ENCODE data around the gene TGM4.

TGM4 gene

DNA sequence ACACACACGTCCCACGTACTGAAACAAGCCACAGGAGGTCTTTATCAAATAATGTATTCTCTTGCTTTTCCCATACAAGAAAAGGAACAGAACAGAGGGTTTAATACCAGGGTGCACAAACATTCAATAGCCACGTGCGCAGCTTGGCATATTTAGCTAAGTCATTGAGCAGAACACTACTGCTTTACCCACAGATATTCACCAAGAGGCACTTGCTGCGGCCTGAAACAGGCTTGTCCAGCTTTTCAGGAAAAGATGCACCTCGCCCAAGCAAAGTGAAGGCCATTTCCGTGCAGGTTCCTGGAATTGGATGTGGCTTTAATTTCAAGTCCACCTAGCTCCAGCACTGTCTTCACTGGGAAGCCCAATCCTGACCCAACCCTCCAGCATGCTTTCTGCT, 84.0 kb downstream of the TGM4 start:
- DNase-seq: no peak

DNA sequence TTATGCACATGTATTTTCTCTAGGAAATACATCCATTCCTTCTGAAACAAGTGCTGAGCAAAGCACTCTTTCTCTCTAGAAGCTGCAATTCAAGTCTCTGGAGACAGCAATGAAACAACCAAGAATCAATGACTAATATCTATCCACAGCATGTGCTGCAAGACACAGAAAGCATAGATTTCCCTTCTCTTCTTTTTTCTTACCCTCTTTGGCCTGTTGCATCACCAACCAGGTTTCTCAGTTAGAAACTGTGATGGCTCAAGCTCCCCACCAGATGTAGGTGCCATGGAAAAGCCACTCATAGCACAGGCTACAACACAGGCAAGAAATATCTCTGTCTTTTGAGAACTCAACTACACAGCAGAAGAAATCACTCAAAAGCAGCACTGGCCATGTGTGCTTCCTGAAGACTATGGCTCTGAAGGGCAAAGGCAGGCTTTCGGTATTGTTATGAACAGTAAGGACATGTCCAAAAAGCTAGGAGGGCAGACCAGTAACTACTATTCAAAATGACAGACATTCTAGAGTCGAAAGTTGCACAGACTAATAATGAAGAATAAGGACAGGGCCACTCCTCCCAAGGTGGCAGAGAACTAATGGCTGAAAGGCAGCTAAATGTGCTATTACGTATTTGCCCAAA, 86.1 kb downstream of the TGM4 start:
- no peak for DNase-seq

DNA sequence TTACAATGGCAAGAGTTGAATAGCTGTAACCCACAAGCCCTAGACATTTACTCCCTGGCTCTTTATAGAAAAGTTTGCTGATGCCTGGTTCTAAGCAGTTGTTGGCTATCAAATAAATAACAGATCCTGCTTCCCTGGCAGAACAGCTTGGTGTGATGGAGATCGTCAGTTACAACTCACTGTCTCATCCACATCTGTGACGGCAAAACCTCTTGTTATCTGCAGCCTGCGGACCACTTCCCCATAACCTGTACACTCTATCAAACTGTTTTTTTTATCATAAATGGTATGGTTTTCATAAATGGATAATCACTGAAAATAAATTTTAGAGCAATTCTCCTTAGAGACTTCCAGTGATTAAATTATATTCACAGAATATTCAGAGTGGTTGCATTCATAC, 87.5 kb downstream of the TGM4 start:
- no peak for DNase-seq

DNA sequence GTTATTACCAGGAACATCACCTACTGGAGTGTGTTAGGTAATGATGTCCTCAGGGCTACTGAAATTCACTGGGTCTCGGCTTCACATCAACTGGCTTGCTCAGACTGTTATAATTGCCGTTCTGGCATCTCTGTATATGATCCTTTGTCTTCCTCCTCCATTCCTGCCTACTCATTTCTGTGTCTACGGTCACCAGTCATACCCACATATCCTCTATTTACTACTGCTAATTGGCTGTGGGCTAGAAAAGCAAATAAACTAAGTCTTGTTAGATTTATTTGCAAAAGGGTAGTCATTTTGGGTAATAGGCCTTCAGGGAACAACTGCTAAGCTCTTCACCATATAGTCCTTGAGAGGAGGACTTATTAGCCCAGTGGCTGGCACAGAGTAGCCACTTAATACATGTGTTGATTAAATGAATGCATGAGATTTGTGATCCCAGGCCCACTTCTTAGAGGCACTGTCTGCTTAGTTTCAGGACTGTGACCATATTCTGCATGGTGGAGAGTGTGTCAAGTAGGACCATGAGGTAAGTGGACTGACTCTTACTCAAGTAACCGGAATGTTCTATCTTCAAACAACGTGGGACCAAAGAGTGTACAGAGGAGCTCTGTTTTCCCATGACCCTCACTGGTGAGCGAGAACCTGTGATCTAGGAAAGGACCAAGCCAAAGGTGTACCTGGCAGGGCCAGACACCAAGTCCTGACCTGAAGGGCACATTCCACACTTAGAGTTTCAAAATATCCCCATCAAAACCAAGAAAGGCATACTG, 88.4 kb downstream of the TGM4 start:
- DNase-seq: peak; percentile 96

DNA sequence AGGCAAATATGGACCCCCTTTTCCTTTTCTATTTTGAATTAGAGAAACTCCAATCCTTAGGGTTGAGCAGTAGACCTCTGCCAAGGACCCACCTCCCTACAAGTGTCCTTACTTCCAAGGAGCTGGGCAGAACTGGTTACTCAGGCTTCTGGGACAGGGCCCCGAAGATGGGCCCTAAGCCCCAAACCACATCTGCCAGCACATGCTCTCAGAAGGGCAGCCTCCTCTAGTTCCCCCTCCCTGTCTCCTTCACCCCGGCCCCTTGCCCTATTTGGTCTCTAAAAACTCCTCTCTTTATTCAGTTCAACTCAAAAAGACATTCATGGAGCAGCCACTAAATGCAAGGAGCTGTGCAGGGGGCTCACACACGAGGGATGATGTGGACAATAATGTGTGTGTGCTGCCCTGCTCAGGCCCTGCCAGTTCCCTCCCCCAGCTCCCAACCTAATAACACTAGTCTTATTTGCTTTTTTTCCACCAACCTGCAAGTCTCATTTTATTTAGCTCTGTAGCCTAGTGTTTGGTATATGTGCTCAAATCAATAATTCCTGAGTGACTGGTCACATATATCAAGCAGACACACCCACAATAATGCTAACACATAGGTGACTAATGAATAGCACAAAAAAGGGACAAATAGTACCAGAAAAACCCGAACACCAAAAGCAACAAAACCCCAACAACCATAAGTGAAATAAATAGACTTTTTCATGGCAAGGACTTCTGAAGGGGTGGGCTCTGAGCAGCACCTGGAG, 89.3 kb downstream of the TGM4 start:
- DNase-seq: no peak

Data from NCI-H2029 treated with DMSO at 0.1 percent for 48 hours (cell line).